GM12864 (cell line): ENCODE results near the gene GALNS.
"Not testable (repeated sequence)": the region's sequence is repeated elsewhere in the genome, so short reads cannot be mapped to it uniquely, and the experiment has no call there.

ENCODE experiments used
- DNase-seq: peaks from one replicate; pipeline ENCODE4 v3.0.0-alpha.2; 2011; ENCODE audit warnings: low read depth
- H3K4me3 ChIP-seq: 2 replicates; pipeline ENCODE4 v1.5.1; 2011; ENCODE audit warnings: mild to moderate bottlenecking, low read depth, low read length, control low read depth
- CTCF ChIP-seq: IDR thresholded peaks from 2 replicates; pipeline ENCODE4 v1.5.1; 2011; ENCODE audit warnings: low read depth, mild to moderate bottlenecking, moderate library complexity, low read length, control low read depth, inconsistent platforms; ENCODE audit errors: missing control alignments

The GALNS gene

GRCh38 chr16:88777471-88778270 lies 79.1 kb downstream of the GALNS start:
- no peak for DNase-seq
- no peak overlapping the region for H3K4me3 ChIP-seq
- no peak for TF ChIP-seq CTCF

- no peak for DNase-seq
These were observed 80.9 kb downstream of the GALNS start for GRCh38 chr16:88775825-88776224.

GRCh38 chr16:88774544-88775393 lies 82.0 kb downstream of the GALNS start:
- TF ChIP-seq CTCF: no peak
- no peak overlapping the region for H3K4me3 ChIP-seq
- DNase-seq: no peak

More at GRCh38 chr16:88775825-88776224, 80.9 kb downstream of the GALNS start:
- H3K4me3 ChIP-seq: no peak overlapping the region
- TF ChIP-seq CTCF: no peak

- no peak overlapping the region for H3K4me3 ChIP-seq
- TF ChIP-seq CTCF: no peak
- no peak for DNase-seq
These were observed 82.9 kb downstream of the GALNS start for GRCh38 chr16:88773812-88774291.

- TF ChIP-seq CTCF: no peak
- no peak overlapping the region for H3K4me3 ChIP-seq
- no peak for DNase-seq
These were observed 83.6 kb downstream of the GALNS start for GRCh38 chr16:88772871-88773811.

GRCh38 chr16:88771781-88772180 lies 85.0 kb downstream of the GALNS start:
- DNase-seq, H3K4me3 ChIP-seq: not testable (repeated sequence)
